H1 (cell line): Measurements from ENCODE around the gene ME3.

ENCODE experiments used
- CEBPB ChIP-seq: IDR thresholded peaks from 2 replicates; pipeline ENCODE4 v1.6.1; 2012; ENCODE audit warnings: low read depth, low read length
- EZH2 ChIP-seq: fragments of 200-600 bp; sonication (generic); IDR thresholded peaks from 2 replicates; pipeline ENCODE4 v1.7.1; 2012; ENCODE audit warnings: low read depth, mild to moderate bottlenecking, moderate library complexity, low read length, inconsistent platforms; ENCODE audit not compliant: severe bottlenecking
- GABPA ChIP-seq: IDR thresholded peaks from 2 replicates; pipeline ENCODE4 v1.6.1; 2011; ENCODE audit warnings: mild to moderate bottlenecking, low read length, moderate library complexity, borderline replicate concordance; ENCODE audit not compliant: insufficient read depth
- JUND ChIP-seq: IDR thresholded peaks from 2 replicates; pipeline ENCODE4 v1.6.1; 2011; ENCODE audit warnings: mild to moderate bottlenecking, improper control_type of control experiment, low read length
- NANOG ChIP-seq: IDR thresholded peaks from 2 replicates; pipeline ENCODE4 v1.6.1; 2011; ENCODE audit warnings: low read length, low read depth, mild to moderate bottlenecking, inconsistent platforms; ENCODE audit not compliant: insufficient read depth, poor library complexity, severe bottlenecking
- POLR2A ChIP-seq, 2 experiments: IDR thresholded peaks; 1 replicate in 1 of 2; 2 replicates in 1 of 2; pipeline ENCODE4 v1.6.1; 2011; ENCODE audit warnings: low read depth in 2 of 2, low read length in 2 of 2, mild to moderate bottlenecking in 2 of 2; ENCODE audit errors: control extremely low read depth in 1 of 2
- POLR2AphosphoS5 ChIP-seq: IDR thresholded peaks from 2 replicates; pipeline ENCODE4 v1.6.1; 2011; ENCODE audit warnings: low read depth, low read length
- RXRA ChIP-seq: IDR thresholded peaks from 2 replicates; pipeline ENCODE4 v1.6.1; 2011; ENCODE audit warnings: low read depth, mild to moderate bottlenecking, low read length, moderate library complexity; ENCODE audit not compliant: insufficient read depth
- TAF1 ChIP-seq: IDR thresholded peaks from 2 replicates; pipeline ENCODE4 v1.6.1; 2011; ENCODE audit warnings: mild to moderate bottlenecking, low read depth, low read length
- TCF12 ChIP-seq: IDR thresholded peaks from 2 replicates; pipeline ENCODE4 v1.6.1; 2011; ENCODE audit warnings: low read depth, mild to moderate bottlenecking, low read length

GRCh38 chr11:86664930-86665329 lies 7.5 kb downstream of the ME3 start:
- TF ChIP-seq POLR2AphosphoS5 (no peak), TAF1 (no peak), CEBPB (no peak), POLR2A (IDR thresholded peaks at IDR 0.05; ENCODE audit: control extremely low read depth in 1 of 2, low read depth in 2 of 2, low read length in 2 of 2) (no peak), NANOG (no peak), TCF12 (no peak), RXRA (no peak), EZH2 (no peak), GABPA (no peak), JUND (no peak)
